GM18519 (cell line): ENCODE measurements around the gene ABHD17A.
"Not testable (repeated sequence)": the region's sequence is repeated elsewhere in the genome, so short reads cannot be mapped to it uniquely, and the experiment has no call there.

Experiments used
- ATAC-seq: cut with Tn5 transposase; IDR thresholded peaks from one replicate; pipeline ENCODE4 v1.9.1; 2021; ENCODE audit warnings: mild to moderate bottlenecking, moderate library complexity; ENCODE audit not compliant: unreplicated experiment, low FRiP score

Gene ABHD17A

DNA sequence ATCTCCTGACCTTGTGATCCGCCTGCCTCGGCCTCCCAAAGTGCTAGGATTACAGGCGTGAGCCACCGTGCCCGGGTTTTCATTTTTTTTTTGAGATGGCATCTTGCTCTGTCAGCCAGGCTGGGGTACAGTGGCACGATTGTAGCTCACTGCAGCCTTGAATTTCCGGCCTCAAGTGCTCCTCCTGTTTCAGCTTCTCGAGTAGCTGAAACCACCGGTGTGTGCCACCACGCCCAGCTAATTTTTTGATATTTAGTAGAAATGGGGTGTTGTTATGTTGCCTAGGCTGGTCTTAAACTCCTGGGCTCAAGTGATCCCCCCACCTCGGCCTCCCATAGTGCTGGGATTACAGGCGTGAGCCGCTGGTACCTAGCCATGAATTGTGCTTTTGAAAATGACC, 25.8 kb upstream of the ABHD17A start:
- no peak for ATAC-seq

DNA sequence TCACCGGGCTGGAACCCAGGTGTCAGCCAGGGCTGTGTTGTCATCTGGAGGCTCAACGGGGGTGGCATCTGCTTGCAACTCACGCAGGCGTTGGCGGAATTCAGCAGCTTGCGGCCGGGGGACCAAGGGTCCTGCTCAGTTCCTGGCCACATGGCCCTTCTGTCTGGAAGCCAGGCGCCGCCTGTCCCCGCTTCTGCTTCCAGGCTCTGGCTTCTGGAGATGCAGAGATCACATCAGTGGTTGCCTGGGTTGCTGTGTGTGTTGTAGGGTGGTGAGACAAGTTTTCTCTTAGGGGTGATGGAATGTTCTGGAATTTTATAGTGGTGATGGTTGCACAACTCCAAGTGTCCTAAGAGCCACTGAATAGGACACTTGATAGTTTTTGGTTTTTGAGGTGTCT, 24.9 kb upstream of the ABHD17A start:
- no peak for ATAC-seq

DNA sequence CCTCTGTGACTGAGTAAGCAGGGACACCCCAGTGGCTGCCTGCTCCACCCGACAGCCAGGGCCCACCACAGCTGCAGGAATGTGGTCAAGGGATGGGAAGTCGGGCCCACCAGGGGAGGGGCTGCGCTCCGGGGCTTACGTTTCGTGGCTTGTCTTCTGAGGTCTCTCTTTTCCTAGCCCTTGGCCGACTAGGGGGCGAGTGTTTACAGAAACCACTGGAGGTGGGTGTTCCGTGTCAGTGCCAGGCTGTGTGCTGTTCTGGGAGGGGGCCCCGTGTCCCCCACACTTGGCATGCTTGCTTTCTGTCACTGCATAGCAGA, 24.4 kb upstream of the ABHD17A start:
- no peak for ATAC-seq

DNA sequence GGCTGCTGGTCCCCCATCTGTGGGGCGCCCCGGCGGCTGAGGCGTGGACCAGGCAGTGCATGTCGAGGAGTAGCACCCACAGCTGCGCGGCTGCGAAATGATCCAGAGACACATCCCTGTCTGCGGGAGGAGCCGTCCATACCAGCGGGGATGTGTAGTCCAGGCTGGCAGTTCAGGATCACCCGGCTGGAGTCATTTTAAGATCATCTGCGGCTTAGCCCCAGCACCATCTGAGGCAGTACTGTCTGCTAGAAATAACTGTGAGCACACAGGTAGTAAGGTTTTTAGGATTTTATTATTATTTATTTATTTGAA, 23.0 kb upstream of the ABHD17A start:
- ATAC-seq, result no peak

DNA sequence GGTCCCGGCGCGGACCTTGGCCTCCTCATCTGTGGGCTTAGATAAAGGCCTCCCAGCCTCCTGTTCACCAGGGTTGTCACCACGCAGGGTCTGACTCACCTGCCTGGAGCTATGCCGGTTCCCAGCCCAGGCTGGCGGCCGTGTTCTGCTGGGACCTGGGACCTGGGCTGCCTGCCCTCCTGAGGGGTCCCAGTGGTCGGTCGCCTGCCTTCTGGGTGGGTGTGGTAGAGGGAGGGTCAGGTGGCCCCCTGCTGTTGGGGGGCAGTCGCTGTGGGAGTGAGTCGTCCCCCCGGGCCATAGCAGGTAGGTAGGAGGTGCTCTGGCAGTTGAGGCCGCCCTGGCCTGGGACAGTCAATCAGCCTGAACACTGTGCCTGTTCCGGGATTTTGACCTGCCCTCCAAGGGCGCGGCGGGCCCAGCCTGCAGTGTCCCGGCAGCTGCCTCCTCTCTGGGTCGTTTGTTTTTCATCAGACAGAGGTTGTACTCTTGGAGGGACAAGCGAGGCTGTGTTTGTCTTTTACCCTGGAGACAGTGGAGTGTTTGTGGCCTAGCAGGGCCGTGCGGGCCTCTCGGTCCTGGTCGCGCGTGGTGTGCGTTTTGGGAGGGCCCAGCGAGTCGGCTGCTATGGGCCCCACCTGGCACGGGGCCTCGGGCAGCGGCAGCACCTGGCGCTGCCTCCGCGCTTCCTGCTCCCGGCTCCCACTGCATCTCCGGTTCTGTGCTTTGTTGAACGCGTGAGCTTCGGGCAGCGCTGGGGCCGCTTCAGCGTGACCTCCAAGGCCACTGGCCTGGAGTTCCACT, 22.5 kb upstream of the ABHD17A start:
- ATAC-seq, result no peak

DNA sequence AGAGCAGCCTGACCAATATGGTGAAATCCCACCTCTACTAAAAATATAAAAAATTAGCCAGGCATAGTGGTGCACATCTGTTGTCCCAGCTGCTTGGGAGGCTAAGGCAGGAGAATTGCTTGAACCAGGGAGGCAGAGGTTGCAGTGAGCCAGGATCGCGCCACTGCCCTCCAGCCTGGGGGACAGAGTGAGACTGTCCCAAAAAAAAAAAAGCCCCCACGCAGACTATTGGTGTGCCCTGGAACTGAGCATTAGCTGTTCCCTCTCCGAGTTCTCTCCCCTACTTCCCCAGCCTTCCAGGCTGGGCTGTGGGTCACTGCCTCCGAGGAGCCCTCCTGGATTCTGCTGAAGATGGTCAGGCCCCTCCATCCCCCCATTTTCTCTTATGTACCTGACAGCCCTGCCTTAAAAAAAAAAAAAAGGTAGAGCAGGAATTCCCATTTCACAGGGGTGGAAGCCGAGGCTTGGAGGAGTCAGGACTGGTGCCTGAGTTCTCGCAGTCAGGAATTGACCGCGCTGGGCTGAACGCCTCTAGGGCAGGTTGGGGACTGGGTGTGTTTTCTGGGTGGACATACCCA, 21.8 kb upstream of the ABHD17A start:
- ATAC-seq, result no peak

DNA sequence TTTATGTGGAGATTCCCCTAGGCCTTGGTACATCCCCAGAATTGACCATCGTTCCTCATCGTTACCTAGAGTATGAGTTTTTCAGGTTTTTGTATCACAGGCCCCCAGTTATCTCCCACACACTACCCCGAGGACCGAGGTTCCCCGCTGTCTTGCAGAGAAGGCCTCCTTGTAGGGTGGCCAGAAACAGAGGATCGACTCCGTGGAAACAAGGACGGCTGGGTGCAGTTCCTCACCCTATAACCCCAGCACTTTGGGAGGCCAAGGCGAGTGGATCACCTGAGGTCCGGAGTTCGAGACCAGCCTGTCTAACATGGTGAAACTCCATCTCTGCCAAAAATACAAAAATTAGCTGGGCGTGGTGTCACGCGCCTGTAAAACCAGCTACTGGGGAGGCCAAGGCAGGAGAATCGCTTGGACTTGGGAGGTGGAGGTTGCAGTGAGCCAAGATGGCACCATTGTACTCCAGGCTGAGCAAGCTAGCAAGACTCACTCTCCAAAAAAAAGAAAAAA, 20.6 kb upstream of the ABHD17A start:
- no peak for ATAC-seq

DNA sequence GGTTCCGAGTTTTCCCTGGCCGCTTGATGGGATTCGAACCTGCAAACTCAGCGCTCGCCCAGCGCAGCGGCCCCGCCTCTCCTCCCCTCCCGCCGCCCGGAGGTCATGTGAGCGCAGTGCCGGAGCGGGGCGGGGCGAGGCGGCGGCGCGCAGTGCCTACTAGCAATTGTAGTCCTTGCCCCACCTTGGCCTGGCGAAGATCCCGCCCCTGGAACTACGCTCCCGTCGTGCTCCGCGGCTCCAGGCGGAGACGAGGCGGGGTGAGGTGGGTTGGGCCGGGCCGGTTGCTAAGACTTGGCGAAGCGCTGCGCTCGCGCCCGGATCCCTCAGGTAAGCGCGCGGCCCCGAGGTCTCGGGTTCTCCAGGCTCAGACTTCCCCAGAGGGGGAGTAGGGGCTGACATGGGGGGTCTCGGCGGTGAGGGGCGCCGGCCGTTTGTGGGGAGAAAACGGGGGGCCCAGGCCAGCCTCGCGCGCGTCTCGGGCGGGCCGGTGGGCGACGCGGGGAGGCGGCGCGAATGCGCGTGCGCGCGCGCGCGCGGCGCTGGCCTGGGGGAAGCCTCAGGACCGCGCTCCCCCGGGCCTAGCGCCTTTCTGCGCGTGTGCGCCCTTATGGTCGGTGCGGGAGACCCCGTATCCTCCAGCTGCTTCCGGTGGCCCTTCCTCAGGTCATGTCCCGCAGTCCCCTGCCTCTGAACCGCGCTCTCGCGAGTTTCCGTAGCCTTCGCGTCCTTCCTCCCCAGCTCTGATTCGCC, 20.0 kb upstream of the ABHD17A start, which contains the start of the genes ADAT3 and SCAMP4:
TSS of gene ADAT3 (plus strand) at position 290 of the 753 bp plus-strand sequence. CDS start 6,649 bp downstream, outside the sequence.
TSS of gene SCAMP4 (plus strand) at position 290 of the 753 bp plus-strand sequence. CDS start 9,621 bp downstream, outside the sequence.
- ATAC-seq, result peak; percentile 64

DNA sequence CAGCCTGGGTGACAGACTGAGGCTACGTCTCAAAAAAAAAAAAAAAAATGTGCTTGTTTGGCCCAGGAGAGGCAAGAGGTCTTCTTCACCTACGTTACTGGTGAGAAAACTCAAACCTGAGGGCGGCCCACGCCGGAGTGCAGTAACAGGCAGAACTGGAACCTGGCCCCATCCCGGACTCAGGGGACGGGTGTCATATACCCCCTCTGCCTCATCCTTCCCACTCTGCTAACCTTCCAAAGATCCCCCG, 19.5 kb upstream of the ABHD17A start:
- no peak for ATAC-seq

DNA sequence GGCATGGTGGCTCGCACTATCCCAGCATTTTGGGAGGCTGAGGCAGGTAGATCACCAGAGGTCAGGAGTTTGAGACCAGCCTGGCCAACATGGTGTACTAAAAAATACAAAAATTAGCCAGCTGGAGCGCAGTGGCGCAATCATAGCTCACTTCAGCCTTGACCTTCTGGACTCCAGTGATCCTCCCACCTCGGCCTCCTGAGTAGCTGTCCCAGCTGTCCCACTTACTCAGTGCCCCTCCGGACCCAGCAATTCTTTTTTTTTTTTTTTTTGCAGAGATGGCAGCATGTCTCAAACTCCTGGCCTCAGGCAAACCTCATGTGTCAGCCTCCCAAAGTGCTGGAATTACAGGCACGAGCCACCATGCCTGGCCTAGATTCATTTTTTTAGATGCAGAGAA, 17.6 kb upstream of the ABHD17A start:
- no peak for ATAC-seq

DNA sequence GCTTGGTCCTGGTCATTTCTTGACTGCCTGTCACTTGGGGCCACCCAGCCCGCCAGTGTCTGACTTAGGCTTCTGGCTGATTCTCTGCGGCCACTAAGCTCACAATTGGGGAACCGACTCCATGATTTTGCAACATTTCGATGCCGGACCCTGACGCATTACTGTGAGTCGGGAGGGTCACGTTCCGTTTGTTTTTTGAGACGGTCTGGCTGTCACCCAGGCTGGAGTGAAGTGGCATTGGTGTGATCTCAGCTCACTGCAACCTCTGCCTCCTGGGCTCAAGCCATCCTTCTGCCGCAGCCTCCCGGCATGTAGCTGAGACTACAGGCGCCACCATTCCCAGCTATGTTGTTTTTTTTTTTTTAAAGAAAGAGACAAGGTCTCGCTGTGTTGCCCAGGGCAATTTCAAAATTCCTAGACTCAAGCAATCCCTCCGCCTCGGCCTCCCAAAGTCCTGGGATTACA, 16.7 kb upstream of the ABHD17A start:
- ATAC-seq, result no peak

DNA sequence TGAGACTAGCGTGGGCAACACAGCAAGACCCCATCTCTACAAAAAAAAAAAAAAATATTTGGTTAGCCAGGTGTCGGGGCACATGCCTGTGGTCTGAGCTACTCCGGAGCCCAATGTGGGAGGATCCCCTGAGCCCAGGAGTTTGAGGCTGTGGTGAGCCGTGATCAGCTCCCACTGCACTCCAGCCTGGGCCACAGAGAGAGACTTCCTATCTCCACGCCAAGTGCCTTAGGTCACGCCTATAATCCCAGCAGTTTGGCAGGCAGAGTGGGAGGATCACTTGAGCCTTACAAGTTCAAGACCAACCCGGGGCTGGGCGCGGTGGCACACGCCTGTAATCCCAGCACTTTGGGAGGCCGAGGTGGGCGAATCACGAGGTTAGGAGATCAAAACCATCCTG, 11.2 kb upstream of the ABHD17A start:
- no peak for ATAC-seq

DNA sequence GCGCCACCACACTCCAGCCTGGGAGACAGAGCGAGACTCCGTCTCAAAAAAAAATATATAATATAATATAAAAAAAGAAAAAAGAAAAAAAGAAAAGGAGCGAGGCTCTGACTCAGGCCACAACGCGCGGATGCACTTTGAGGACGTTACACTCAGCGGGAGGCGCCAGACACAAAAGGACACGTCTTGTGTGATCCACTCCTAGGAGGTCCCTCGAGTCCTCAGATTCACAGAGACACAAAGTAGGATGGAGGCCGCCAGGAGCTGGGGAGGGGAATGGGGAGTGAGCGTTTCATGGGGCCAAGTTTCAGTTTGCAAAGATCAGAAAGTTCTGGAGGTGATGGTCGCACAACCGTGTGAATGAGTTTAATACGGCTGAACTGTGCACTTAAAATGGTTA, 8.5 kb upstream of the ABHD17A start:
- ATAC-seq, result no peak

DNA sequence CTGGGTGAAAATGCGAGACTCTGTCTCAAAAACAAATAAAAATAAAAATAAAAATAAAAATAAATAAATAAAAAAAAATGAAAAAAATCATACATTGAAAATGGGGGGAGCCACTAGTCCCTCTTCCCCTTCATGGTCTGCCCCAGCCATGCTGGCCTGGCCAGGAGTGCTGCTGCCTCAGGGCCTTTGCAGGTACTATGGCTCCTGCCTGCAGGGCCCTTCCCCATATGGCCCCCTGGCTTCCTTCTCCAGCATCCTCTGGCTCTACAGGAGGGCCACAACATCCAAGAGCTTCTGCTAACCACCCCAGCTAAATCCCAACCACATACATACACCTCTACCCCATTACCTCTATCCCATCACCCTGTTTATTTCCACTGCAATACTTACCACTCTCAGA, 4.6 kb upstream of the ABHD17A start:
- ATAC-seq, result no peak

DNA sequence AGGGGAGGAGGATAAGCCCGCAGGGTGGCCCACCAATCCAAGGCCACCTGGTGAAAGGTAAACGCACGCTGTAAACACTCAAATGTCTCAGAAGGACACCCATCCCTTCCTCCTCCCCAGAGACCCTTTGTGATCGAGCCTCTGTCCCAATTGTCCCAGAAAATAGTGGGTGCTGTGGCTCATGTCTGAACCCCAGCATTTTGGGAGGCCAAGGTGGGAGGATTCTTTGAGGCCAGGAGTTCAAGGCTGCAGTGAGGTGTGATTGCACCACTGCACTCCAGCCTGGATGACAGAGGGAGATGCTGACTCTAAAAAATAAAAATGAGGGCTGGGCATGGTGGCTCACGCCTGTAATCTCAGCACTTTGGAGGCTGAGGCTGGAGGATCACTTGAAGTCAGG, 3.1 kb upstream of the ABHD17A start:
- ATAC-seq, result no peak

DNA sequence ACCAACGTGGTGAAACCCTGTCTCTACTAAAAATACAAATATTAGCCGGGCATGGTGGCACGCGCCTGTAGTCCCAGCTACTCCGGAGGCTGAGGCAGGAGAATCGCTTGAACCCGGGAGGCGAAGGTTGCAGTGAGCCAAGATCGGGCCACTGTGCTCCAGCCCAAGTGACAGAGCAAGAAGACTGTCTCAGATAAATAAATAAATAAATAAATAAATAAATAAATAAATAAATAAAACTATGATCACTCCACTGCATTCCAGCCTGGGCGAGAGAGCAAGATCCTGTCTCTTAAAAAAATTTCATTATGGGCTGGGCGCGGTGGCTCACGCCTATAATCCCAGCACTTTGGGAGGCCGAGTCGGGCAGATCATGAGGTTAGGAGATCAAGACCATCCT, 1.1 kb upstream of the ABHD17A start:
- ATAC-seq, result not testable (repeated sequence)

DNA sequence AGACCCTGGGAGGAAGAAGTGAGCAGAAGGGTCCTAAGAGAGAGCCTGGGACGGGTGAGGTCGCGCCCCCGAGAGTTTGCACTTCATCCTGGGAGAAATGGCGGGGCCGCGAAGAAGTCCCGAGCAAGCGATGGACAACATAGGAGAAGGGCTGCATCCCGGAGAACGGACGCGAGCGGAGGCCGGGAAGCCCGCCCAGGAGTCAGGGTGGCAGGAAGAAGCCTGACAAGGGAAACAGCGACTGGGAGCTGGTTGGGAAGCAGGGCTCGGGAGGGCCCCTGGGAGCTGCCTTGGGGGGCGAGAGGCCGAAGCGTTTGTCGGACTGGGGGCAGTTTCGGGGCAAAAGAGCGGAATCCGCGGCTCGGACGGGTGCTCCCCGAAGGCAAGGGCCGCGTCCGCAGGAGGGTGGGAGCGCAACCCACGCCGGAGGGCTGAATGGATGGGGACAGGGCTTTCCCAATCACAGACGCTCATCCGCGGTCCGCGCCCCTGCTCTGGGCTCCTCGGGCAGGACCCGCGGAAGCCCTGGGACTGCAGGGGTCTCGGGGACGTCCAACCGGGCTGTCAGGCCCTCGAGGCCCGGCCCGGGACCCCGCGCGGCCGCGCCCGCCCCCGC, 469 bp downstream of the ABHD17A start:
- no peak for ATAC-seq

DNA sequence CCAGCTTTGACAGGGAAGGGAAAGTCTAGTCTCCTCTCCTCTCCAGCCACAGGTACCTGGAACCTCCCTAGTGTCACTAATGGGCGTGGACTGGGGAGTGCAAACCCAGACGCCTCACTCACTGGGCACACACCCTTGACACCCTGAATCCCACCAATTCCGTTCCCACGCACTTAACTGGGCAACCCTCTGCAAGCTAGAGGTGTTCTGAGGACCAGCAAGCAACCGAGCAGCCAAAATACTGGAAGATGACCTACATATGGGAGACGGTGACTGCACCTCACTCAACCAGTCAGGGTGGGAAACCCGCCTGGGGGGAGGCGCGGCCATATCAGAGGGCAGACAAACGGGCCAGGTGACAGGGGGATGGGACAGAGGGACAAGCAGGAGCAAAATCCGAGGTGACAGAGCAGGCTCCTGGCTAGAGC, 991 bp downstream of the ABHD17A start:
- no peak for ATAC-seq

DNA sequence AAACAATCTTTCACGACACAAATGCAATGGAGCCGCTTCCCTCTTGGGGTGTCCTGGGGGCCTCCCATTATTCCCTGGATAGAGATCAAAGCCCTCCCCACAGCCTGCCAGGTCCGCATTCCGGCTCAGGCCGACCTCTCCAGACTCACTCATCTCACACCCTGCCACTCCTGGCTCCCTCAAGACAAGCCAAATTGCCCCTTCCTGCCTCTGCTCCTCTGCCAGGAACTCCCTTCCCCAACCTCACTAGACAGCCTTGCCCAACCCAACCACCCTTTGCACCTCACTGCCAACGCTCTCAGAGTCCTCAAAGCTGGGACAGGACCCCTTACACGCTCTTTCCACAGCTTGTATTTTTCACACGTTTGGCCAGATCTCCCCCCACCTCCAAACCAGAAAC, 1.5 kb downstream of the ABHD17A start:
- no peak for ATAC-seq

DNA sequence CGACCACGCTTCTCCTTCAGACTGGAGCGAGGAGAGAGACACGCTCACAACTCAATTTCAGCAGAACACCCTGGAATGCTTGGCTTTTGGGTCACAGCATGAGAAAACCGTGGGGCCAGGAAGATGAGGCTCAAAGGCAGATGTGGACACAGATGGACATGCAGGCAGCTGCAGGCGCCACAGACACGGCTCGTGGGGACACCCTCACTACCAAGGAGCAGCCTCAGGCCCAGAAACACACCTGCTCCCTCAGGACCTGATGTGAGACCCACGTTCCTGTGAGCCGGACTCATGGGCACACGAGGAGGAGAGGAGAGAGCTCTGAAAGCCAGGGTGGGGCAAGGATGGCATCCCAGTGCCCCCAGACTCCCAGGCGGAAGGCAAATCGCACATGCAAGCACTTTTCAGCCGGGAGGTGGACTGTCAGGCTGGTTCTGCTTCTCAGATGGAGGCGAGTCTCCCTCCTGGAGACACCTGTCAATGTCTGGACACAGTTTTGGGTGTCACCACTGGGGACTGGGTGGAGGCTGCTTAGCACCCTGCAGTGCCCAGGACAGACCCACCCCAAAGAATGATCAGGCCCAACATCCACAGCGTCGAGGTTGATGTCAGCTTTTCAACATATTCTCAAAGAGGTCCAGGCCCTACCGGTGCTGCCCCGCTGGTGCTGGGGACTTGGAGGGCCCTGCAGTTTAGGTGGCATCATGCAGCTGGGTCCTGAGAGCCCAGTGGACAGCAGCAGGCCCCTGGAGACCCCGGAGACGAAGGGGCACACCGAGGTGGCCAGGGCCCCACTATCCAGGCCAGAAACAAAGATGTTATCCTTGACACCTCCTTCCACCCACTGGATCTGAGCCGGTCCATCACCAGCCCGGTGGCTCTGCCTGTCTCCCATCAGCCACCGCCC, 2.3 kb downstream of the ABHD17A start:
- no peak for ATAC-seq
